HG02759 (cell line): Measurements from ENCODE around the gene CTNNA2.
"Not testable (repeated sequence)": the region's sequence is repeated elsewhere in the genome, so short reads cannot be mapped to it uniquely, and the experiment has no call there.

ENCODE experiments used
- ATAC-seq: cut with Tn5 transposase; IDR thresholded peaks from one replicate; pipeline ENCODE4 v1.9.1; 2021; ENCODE audit warnings: mild to moderate bottlenecking, moderate library complexity; ENCODE audit not compliant: unreplicated experiment

Gene CTNNA2

DNA sequence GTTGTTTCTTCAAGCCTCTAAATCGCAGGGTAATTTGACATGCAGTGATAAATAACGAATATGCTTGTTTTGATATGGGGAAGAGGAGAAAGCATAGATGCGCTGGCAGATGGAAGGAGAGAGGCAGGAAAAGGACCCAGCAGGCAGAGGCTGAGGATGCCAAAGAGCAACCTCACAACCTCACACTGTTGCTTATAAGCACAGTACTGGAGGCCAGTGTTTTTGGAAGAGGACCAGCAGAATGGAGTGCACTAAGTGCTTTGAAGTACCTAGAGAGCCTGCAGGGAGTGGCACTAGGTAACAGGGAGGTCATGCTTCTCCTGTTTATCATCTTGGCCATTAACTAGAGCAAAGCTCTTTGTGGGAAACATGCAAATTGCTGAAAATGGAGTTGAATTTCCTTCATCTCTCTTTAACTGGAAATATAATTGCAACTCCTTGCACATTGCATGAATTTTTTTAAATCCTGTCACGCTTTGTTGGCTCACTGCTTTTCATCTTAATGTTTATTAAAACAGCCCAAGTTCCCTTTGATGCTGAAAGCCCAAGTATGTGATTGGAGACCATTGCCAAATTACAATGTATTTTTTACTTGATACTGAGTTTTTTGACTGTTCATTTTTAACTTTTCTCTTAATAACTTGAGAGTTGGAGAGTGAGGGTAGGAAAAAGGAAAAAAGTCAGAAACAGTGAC lies 555.3 kb downstream of the CTNNA2 start:
- no peak for ATAC-seq

DNA sequence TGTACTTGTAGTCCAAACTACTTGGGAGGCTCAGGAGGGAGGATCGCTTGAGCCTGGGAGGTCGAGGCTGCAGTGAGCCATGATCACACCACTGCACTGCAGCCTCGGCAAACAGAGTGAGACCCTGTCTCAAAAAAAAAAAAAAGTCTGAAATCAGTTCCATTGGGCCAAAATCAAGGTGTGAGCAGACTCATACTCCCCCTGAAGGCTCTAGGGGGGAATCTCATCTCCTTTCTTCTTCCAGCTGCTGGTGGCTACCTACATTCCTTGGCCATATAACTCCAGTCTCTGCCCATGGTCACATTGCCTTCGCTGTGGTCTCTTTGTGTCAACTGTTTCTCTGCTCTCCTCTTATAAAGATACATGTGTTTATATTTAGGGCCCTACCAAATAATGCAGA lies 557.7 kb downstream of the CTNNA2 start:
- no peak for ATAC-seq

DNA sequence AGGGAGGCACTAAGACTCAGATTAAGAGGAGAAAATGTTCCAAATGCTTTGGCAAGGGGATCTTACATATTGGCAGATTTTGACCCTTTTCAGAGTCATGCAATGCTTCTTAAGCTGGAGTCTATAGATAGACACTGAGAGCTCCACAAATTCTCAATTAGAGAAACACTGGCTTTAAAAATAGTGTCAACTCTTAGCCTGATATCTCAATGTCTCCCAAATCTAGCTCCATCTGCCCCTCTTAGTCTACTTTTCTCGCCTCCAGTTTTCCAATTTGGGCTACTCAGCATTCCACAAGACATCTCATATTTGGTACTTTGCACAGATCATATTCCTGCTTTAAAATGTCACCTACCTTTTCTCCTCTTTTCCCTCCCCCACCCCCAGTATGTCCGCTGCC lies 559.1 kb downstream of the CTNNA2 start:
- ATAC-seq = no peak

DNA sequence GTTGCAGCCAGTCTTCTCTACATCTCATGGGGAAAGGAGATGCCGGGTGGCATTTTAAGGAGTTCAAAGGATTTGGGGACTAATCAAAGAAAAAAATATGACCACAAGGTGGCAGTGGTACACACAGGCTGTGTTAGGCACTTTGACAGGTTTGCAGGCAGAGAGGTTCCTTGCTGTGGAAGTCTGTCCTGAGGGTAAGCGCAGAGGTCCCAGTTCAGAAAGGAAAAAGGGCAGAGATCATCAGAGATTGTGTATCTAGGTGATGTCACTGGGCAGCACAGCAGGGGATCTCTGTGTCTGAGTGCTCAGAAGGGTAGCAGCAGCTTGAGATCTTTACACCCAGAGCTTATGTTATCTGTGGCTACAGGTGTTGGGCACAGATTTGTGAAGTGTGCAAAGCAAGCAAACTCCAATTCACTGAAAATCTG lies 560.3 kb downstream of the CTNNA2 start:
- peak; percentile 75 for ATAC-seq

DNA sequence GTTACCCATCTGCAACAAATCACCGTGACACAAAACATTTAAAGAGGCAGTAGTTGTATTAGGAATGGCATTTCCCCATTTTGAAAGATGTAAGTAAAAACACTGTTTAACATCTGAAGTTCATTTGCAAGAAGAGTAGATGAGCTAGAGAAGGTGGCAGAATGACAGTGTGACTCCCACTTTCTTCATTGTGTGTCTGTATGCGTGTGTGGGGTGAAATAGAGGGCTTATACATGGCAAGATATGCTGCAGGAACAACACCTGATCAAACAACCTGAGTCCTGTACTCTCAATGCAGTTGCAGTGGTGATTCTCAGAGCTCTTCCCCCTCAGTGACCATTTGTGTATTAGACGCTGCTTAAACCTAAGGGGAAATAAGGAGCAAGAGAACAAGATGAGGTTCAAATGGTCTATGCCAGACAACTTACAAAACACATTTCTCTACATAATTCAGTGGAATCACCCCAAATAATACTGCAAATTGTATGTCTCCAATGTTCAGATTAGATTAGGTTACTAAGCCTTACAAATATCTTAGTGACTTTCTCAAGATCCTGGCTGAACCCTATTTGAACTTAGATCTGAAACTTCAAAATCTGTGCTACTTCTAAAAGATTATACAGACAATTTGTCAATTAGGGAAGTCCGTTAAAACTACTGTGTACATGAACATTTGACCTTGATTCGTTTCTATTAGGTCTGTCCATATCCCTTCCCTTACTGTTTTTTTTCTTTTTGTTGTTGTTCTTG lies 561.6 kb downstream of the CTNNA2 start:
- no peak for ATAC-seq

DNA sequence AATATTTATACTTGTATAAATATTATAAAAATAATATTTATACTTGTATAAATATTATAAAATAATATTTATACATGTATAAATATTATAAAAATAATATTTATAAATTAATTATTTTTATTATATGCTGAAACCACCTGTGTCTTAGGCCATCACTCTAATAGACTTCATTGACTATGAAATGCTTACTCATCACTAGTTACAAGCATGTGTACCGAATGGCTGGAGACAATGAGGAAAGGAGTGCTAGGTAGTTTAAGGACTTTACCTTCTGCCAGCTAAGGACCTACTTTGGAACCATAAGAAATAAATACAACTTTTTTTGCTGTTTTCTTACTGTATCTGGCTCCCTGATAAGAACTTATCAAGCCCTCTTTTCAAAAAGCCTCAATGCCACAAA lies 562.9 kb downstream of the CTNNA2 start:
- no peak for ATAC-seq

DNA sequence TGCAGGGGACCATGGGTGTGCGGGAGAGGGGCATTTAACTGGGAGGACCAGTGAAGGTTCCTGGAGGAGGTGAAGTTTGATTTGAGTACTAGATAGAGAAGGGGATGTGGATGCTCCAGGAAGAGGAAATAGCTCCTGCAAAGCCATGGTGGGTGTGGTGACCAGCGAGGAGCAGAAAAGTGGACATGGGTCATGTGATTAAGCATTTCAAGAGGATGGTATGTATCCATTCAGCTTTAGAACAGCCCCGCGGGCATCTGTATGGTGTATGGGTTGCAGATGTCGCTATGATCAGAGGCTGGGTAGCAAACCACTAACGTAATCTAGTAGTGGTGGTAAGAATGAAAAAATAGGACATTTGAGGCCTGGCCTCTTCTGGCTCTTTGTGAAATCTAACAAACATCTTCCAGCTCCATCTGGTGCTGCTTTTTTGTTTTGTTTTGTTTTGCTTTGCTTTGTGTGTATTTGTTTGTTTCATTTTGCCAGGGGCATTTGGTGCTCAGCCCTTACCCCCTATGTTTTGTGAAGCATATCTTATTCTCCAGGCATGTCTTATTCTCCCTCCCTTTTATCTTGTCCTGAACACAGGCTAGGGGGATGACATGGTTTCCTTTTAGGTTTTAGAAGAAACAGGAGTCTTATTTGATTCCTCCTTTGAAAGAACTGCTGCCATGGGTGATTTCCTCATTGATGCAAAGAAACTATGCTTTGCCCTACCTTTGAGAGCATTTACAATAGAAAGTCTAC lies 565.6 kb downstream of the CTNNA2 start:
- no peak for ATAC-seq

DNA sequence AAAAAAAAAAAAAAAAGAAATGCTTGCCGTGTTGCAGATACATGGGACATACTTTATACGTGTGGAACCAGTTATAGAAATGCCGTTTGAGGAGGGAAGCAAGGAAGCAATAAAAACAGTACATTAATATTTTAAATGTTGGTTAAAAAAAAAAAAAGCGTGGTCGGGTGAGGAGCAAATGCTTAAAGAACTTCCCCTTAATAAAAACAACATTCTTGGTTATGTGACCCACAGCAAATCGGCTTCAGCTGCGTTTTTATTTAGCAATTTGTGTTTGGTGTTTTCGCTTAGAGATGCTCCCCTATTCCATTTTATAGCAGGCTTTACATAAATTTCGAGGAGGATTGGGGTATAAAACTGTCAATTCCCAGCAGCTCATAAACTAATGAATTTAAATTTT lies 568.1 kb downstream of the CTNNA2 start:
- no peak for ATAC-seq

DNA sequence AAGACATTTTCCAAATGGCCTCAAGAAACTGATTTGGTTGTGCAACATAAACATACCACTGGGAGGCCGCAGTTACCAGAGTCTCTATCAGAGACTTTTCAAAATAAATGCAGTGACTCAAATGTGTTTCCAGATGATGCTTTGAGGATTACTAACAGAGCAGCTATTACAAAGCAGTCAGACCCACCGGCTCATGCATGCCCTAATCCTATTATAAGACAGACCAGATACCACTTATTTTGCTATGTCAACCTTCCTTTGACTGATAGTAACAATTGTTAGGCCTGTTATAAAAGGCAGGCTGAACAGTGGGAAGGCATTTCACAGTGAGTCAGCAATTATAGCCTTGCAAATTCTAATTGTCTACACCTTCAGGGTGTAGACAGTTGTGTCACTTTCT lies 574.0 kb downstream of the CTNNA2 start:
- no peak for ATAC-seq

DNA sequence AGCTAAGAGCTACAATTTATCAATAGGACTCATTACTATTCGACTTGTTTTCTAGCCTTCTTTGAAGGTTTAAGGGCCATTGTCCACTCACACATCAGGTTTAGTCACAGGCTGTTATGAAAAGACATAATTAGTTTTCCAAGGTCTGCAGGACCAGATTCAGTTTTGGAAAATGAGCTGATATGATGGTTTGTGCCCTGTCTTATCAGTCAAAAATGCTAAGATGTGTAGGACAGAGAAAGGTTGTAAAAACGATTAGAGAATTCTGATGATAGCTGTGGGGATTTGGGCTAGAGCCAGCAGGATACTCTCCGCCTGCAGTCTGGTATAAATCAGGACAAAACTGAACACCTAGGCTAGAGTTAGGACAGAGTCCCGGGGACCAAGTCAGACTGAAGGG lies 578.4 kb downstream of the CTNNA2 start:
- ATAC-seq = no peak

DNA sequence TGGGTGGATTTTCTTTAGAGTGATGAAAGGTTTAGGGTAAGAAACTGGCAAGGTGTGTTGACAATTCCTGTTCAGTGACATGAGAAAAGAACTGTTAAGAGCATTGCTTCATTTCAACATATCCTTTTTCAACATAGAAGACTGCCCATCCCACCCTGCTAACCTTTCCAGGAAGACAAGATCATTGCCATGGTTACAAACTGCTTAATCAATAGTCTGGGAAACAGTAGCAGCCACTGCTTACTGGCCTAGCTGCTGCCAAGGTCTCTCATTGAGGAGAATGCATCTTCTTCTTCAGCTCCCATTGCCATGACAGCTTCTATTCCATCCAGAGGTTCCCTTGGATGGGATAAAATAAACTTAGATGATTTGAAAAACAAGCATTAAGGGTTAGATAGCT lies 579.6 kb downstream of the CTNNA2 start:
- no peak for ATAC-seq

DNA sequence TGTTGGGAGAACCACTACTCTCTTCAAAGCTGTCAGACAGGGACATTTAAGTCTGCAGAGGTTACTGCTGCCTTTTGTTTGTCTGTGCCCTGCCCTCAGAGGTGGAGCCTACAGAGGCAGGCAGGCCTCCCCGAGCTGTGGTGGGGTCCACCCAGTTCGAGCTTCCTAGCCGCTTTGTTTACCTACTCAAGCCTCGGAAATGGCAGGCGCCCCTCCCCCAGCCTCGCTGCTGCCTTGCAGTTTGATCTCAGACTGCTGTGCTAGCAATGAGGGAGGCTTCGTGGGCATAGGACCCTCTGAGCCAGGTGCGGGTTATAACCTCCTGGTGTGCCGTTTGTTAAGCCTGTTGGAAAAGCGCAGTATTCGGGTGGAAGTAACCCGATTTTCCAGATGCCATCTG lies 585.7 kb downstream of the CTNNA2 start:
- ATAC-seq = not testable (repeated sequence)

DNA sequence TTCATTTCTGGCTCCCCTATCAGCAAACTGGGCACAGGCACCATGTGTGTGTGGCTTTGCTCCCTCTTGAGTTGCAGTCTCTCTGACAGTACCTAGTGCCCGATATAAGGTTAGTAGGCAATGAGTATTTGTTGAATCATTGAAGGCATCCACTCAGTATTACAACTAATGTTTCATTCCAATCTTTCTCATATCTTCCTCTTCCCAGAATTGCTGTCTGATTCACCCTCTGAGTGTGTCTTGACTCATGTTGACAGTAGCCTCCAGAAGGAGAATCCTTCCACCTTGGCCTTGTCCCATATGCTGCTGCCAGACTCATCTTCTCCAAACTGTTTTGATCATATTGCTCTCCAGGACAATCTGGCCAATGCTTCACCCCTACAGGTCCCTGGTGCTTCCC lies 589.2 kb downstream of the CTNNA2 start:
- no peak for ATAC-seq

DNA sequence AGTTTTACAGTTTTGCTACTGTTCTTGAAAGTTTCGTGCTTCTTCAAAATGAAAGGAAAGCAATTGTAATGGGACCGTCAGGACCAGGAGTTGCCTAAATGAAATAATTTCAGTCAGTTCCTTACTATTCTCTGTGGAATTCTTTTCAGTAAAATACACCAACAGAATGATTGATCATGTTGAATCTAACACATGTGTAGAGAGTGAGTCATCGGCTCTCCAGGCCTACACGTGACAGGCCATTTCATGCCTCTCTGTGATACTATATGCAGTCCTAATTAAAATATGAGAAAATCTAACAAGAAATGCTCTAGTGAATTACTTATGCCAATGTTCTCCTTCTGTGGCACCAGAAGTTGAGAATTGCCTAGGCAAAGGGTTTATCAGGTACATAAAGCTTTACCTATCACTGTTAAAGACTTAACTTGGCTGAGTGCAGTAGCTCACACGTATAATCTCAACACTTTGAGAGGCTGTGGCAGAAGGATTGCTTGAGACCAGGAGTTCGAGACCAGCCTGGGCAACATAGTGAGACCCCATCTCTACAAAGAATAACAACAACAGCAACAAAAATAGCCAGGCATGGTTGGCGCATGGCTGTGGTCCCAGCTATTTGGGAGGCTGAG lies 592.3 kb downstream of the CTNNA2 start:
- ATAC-seq = no peak

DNA sequence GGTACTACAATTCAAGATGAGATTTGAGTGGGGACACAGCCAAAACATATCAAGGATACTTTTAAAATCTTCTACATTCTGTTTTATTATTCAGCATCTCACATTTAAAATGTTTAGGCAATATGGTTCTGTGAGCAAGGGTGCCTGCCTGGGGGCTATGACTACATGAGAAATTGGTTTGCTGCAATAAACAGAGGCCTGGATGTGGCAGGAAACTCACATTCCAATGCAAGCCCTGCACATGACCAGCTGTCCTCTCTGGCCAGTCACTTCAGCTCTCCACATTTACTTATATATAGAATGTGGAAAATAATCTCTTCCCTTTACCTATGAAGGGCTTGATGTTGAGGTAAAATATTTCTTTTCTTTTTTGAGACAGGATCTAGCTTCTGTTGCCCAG lies 598.3 kb downstream of the CTNNA2 start:
- no peak for ATAC-seq

DNA sequence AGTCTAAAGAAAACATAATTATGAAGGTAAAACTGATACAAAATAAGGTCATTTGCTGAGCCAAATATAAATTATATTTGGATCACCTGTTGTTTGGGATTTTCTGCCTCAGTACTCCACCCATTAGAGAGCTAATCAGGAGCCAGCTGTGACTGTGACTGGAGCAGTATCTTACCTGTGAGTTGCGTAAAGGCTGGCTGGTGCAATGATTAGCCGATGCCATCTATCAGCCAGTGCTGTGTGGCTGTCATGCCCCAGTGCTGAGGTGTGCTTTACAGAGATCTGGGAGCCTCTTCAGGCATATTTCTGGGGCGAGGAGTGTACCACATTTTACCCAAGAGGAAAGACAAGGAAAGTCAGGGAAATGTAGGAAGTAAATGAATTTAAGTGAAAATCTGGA lies 599.9 kb downstream of the CTNNA2 start:
- no peak for ATAC-seq

DNA sequence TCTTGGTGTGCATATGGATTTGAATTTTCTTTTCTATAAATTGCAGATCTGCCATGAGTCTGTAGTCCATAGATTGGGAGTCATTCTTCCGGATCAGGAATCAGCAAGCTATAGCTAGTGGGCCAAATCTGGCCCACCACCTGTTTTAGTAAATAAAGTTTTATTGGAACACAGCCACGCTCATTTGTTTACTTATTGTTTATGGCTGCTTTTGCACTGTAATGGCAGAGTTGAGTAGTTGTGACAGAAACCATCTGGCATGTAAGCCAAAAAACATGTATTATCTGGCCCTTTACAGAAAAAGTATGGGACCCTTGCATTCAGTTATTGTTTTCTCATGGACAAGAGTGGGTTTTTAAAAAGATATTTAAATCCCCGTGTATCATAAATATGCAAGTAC lies 600.5 kb downstream of the CTNNA2 start:
- ATAC-seq = no peak

DNA sequence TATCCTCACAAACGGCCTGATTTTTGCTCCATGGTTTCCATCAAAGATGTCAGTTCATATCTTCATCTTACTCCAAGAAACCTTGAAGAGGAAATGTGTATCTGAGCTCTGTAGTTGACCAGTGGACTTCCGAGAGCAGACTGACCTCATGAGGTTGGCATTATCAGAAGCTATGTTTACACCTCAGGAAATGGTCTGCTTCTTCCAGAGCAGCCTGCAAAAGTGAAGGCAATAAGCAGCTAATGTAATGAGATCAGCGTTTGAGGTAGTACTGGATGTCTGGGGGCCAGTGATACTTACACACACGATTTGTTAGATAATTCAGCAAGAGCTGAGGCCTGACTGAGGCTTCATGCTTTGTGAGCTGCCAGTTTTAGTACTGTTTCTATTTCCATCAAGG lies 602.0 kb downstream of the CTNNA2 start:
- ATAC-seq = no peak

DNA sequence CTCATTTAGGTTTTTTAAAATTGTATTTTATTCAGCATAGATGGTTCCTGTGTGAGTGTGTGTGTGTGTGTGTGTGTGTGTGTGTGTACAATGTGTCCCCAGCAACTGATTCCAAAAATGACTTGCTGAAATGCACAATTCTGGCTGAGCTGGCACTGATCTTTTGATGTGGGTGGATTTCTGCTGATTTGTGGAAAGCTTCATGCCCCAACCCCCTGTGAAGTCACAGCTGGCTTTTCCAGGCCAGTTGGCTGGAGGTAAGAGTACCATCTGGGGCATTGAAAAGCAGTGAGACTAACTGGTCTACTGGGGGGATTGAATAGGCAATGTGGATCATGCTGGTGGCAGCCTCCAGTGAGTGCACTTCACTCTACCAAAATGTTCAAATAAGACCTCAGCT lies 604.5 kb downstream of the CTNNA2 start:
- no peak for ATAC-seq

DNA sequence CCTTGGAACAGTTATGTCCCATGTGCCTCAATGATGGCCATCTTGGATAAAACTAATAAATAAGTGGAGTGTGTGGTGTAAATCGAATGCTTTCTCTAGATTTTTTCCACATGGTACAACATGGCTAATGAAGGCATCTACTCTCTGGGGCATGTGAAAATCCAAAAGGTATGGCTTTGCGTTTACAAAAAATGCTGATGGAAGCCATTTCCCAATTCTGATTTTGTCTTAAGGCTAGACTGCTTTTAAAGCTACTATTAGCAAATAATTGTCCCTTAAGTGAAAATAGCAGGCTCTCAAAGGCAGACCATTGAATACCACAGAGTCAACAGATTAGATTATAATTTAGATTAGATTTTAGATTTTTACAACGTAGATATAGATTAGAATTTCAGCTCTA lies 608.0 kb downstream of the CTNNA2 start:
- ATAC-seq = no peak

DNA sequence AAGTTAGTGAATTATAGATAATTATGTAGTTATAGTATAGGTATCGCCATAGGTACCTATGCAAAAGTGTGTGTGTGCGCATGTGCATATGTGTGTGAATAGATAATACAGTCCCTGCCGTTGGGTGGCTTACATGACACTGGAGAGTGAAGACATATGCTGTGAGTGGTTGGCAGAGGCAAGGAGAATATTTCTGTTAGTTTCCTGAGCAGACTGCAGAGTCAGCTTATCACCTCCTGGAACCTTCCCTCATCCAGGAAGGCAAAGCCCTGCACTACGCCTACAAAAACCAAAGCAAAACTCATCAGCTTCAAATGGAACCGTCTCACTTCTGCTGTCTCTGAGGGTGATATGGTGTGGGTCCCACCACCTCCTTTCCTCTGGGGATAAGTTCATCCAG lies 609.8 kb downstream of the CTNNA2 start:
- ATAC-seq = no peak
